ENCODE results near the gene TENM3. TPM values are rescaled to one million over a fixed set of nuclear protein-coding genes. Genes with fewer than 3 reads are reported as not detected.

Gene TENM3
- total RNA-seq, 1 donor from 2014 or later: 124 TPM

DNA sequence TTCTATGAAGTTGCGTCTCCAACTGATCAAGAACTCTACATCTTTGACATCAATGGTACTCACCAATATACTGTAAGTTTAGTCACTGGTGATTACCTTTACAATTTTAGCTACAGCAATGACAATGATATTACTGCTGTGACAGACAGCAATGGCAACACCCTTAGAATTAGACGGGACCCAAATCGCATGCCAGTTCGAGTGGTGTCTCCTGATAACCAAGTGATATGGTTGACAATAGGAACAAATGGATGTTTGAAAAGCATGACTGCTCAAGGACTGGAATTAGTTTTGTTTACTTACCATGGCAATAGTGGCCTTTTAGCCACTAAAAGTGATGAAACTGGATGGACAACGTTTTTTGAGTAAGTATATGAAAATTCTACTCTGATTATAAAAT lies 511.7 kb downstream of the TENM3 start:
- no peak for DNase-seq
- Mint-ChIP-seq H3K27me3 (ENCODE audit: unreplicated experiment) (no peaks in the 10 kb centered on the region), H3K27ac (ENCODE audit: unreplicated experiment) (no peak overlapping the region), H3K4me1 (ENCODE audit: low read depth, unreplicated experiment) (no peaks in the 10 kb centered on the region), H3K4me3 (ENCODE audit: unreplicated experiment) (no peak overlapping the region), H3K36me3 (ENCODE audit: unreplicated experiment) (peaks cover 4% of the 10 kb centered on the region), H3K9me3 (ENCODE audit: unreplicated experiment) (peaks cover 2% of the 10 kb centered on the region)
- TF ChIP-seq CTCF (IDR thresholded peaks at IDR 0.05; ENCODE audit: partially characterized antibody, unreplicated experiment): no peak

- Mint-ChIP-seq H3K9me3 (ENCODE audit: unreplicated experiment) (peaks cover 2% of the 10 kb centered on the region), H3K4me1 (ENCODE audit: low read depth, unreplicated experiment) (no peaks in the 10 kb centered on the region), H3K27ac (ENCODE audit: unreplicated experiment) (no peak overlapping the region), H3K4me3 (ENCODE audit: unreplicated experiment) (no peak overlapping the region), H3K36me3 (ENCODE audit: unreplicated experiment) (peaks cover 4% of the 10 kb centered on the region), H3K27me3 (ENCODE audit: unreplicated experiment) (no peaks in the 10 kb centered on the region)
- DNase-seq: no peak
- no peak for TF ChIP-seq CTCF (IDR thresholded peaks at IDR 0.05; ENCODE audit: partially characterized antibody, unreplicated experiment)
Measured at GRCh38 chr4:182756161-182756690, 513.0 kb downstream of the TENM3 start.

DNA sequence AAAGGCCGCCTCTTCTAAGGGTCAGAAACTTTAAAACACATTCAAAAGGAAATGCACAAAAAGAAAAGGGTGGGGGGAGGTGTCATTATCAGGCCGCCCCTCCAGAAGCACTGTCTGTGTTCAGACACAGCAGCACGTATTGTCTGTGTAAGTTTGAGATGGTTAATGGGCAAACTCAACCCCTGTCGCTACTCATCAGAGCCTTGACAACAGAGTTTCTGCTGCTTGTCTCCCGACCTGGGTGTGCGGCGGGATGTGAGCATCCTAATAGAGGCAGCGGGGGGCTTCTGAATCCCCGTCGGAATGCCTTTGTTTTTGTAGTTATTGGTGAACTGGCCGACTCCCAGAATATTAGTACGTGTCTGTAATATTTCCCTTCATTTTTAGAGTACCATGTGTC lies 515.1 kb downstream of the TENM3 start:
- H3K27me3 Mint-ChIP-seq (ENCODE audit: unreplicated experiment): no peaks in the 10 kb centered on the region
- peaks cover 4% of the 10 kb centered on the region for H3K36me3 Mint-ChIP-seq (ENCODE audit: unreplicated experiment)
- no peak for TF ChIP-seq CTCF (IDR thresholded peaks at IDR 0.05; ENCODE audit: partially characterized antibody, unreplicated experiment)
- H3K4me3 Mint-ChIP-seq (ENCODE audit: unreplicated experiment): no peak overlapping the region
- no peak overlapping the region for H3K27ac Mint-ChIP-seq (ENCODE audit: unreplicated experiment)
- peaks cover 2% of the 10 kb centered on the region for H3K9me3 Mint-ChIP-seq (ENCODE audit: unreplicated experiment)
- no peak for DNase-seq
- no peaks in the 10 kb centered on the region for H3K4me1 Mint-ChIP-seq (ENCODE audit: low read depth, unreplicated experiment)

GRCh38 chr4:182760551-182761043 lies 517.4 kb downstream of the TENM3 start:
- Mint-ChIP-seq H3K27me3 (ENCODE audit: unreplicated experiment) (no peaks in the 10 kb centered on the region), H3K4me3 (ENCODE audit: unreplicated experiment) (no peak overlapping the region), H3K27ac (ENCODE audit: unreplicated experiment) (no peak overlapping the region), H3K36me3 (ENCODE audit: unreplicated experiment) (no peaks in the 10 kb centered on the region), H3K4me1 (ENCODE audit: low read depth, unreplicated experiment) (peaks cover 2% of the 10 kb centered on the region), H3K9me3 (ENCODE audit: unreplicated experiment) (peaks cover 2% of the 10 kb centered on the region)
- no peak for DNase-seq
- TF ChIP-seq CTCF (IDR thresholded peaks at IDR 0.05; ENCODE audit: partially characterized antibody, unreplicated experiment): no peak

DNA sequence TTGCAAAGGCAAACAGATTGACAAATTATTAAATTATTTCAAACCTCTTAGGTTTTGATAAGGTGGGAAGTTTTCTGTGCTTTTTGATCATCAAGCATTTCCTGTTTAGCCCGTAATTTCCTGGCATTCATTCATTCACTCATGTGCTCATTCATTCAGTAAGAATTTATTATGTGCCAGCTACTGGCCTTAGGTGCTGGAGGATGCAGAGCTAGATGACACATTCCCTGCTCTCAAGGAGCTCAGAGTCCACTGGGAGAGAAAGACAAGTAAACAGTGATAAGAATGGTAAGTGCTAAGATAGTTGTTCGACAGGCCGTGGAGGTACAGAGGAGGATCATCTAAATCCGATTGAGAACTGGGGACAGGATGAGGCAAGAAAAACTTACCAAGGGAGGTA lies 520.9 kb downstream of the TENM3 start:
- Mint-ChIP-seq H3K27me3 (ENCODE audit: unreplicated experiment) (no peaks in the 10 kb centered on the region), H3K9me3 (ENCODE audit: unreplicated experiment) (no peaks in the 10 kb centered on the region), H3K4me3 (ENCODE audit: unreplicated experiment) (no peak overlapping the region), H3K36me3 (ENCODE audit: unreplicated experiment) (no peaks in the 10 kb centered on the region), H3K27ac (ENCODE audit: unreplicated experiment) (no peak overlapping the region), H3K4me1 (ENCODE audit: low read depth, unreplicated experiment) (peaks cover 13% of the 10 kb centered on the region)
- TF ChIP-seq CTCF (IDR thresholded peaks at IDR 0.05; ENCODE audit: partially characterized antibody, unreplicated experiment): no peak
- no peak for DNase-seq

Data from glutamatergic neuron (in vitro differentiated cells).